Measurements from ENCODE around the gene DCLRE1B.

- TF ChIP-seq, protein P1, sequence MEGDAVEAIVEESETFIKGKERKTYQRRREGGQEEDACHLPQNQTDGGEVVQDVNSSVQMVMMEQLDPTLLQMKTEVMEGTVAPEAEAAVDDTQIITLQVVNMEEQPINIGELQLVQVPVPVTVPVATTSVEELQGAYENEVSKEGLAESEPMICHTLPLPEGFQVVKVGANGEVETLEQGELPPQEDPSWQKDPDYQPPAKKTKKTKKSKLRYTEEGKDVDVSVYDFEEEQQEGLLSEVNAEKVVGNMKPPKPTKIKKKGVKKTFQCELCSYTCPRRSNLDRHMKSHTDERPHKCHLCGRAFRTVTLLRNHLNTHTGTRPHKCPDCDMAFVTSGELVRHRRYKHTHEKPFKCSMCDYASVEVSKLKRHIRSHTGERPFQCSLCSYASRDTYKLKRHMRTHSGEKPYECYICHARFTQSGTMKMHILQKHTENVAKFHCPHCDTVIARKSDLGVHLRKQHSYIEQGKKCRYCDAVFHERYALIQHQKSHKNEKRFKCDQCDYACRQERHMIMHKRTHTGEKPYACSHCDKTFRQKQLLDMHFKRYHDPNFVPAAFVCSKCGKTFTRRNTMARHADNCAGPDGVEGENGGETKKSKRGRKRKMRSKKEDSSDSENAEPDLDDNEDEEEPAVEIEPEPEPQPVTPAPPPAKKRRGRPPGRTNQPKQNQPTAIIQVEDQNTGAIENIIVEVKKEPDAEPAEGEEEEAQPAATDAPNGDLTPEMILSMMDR (IDR thresholded peaks at IDR 0.05) = no peak
- no peak for TF ChIP-seq POLR2A (IDR thresholded peaks at IDR 0.05)
Observed at GRCh38 chr1:113886417-113887401, 18.4 kb upstream of the DCLRE1B start.

All from Peyer's patch (tissue), 4 donors.